GM21737 (cell line): ENCODE measurements around the gene ZBED4.

Source experiments
- ATAC-seq: cut with Tn5 transposase; IDR thresholded peaks from one replicate; pipeline ENCODE4 v1.9.1; 2021; ENCODE audit warnings: mild to moderate bottlenecking, moderate library complexity; ENCODE audit not compliant: unreplicated experiment

ZBED4 gene

GRCh38 chr22:49877642-49878041 lies 24.0 kb downstream of the ZBED4 start:
- no peak for ATAC-seq

GRCh38 chr22:49878206-49878605 lies 24.6 kb downstream of the ZBED4 start:
- ATAC-seq: no peak

- ATAC-seq: no peak
These were observed 26.2 kb downstream of the ZBED4 start for GRCh38 chr22:49879871-49880270.

- ATAC-seq: no peak
These were observed 26.6 kb downstream of the ZBED4 start for GRCh38 chr22:49880281-49880680.

- no peak for ATAC-seq
These were observed 28.2 kb downstream of the ZBED4 start for GRCh38 chr22:49881856-49882255.

GRCh38 chr22:49882519-49883293 lies 29.1 kb downstream of the ZBED4 start:
- ATAC-seq: no peak

- ATAC-seq: no peak
These were observed 29.6 kb downstream of the ZBED4 start for GRCh38 chr22:49883294-49883640.

- ATAC-seq: no peak
These were observed 30.4 kb downstream of the ZBED4 start for GRCh38 chr22:49884075-49884474.

GRCh38 chr22:49884503-49885260 lies 31.0 kb downstream of the ZBED4 start:
- ATAC-seq: no peak

- ATAC-seq: no peak
These were observed 31.6 kb downstream of the ZBED4 start for GRCh38 chr22:49885281-49885680.

- no peak for ATAC-seq
These were observed 32.2 kb downstream of the ZBED4 start for GRCh38 chr22:49885881-49886280.

- no peak for ATAC-seq
These were observed 32.9 kb downstream of the ZBED4 start for GRCh38 chr22:49886346-49887063.

- ATAC-seq: no peak
These were observed 33.4 kb downstream of the ZBED4 start for GRCh38 chr22:49887064-49887451.

GRCh38 chr22:49887702-49888101 lies 34.1 kb downstream of the ZBED4 start:
- ATAC-seq: no peak

- ATAC-seq: no peak
These were observed 35.4 kb downstream of the ZBED4 start for GRCh38 chr22:49889071-49889470.

- no peak for ATAC-seq
These were observed 38.7 kb downstream of the ZBED4 start for GRCh38 chr22:49892226-49892899.

- no peak for ATAC-seq
These were observed 39.4 kb downstream of the ZBED4 start for GRCh38 chr22:49893025-49893424.

- ATAC-seq: no peak
These were observed 40.8 kb downstream of the ZBED4 start for GRCh38 chr22:49894322-49895054.

GRCh38 chr22:49896201-49896600 lies 42.6 kb downstream of the ZBED4 start:
- ATAC-seq: no peak

GRCh38 chr22:49897015-49897684 lies 43.5 kb downstream of the ZBED4 start:
- no peak for ATAC-seq
